Activated CD4-positive, alpha-beta memory T cell treated with anti-CD3 and anti-CD28 coated beads for 36 hours (primary cell): Measurements from ENCODE around the gene YKT6. TPM values are rescaled to one million over a fixed set of nuclear protein-coding genes. Genes with fewer than 3 reads are reported as not detected.

Experiments
- CTCF ChIA-PET: fragments of 350-600 bp; sonication (Branson Sonifier 250); formaldehyde crosslinking; loops from one replicate; lab custom pipeline; 2021; ENCODE audit warnings: antibody characterized with exemption, inconsistent platforms; lab: Charles Lee
- POLR2A ChIA-PET: fragments of 350-600 bp; sonication (Branson Sonifier 250); formaldehyde crosslinking; loops from one replicate; lab custom pipeline; 2021; ENCODE audit warnings: antibody characterized with exemption; lab: Charles Lee
- DNase-seq: peaks from one replicate; pipeline ENCODE4 v3.0.0-alpha.2; 2020
- H3K27ac Mint-ChIP-seq: one replicate; pipeline ENCODE4 v1.8.0; 2021; ENCODE audit warnings: mixed read lengths
- H3K27me3 Mint-ChIP-seq: one replicate; pipeline ENCODE4 v1.8.0; 2021; ENCODE audit warnings: mixed read lengths
- H3K36me3 Mint-ChIP-seq: one replicate; pipeline ENCODE4 v1.8.0; 2021; ENCODE audit warnings: mixed read lengths
- H3K4me1 Mint-ChIP-seq: one replicate; pipeline ENCODE4 v1.8.0; 2021; ENCODE audit warnings: low read depth, mixed read lengths
- H3K4me3 Mint-ChIP-seq: one replicate; pipeline ENCODE4 v1.8.0; 2021; ENCODE audit warnings: mild to moderate bottlenecking, mixed read lengths
- H3K9me3 Mint-ChIP-seq: one replicate; pipeline ENCODE4 v1.8.0; 2021; ENCODE audit warnings: mixed read lengths
- intact Hi-C: fragments of 100-400 bp; cut with micrococcal nuclease; formaldehyde crosslinking; loops from one replicate; pipeline ENCODE4 v1.15.1; 2023
- total RNA-seq, 2 experiments: library from RNA; stranded (reverse); gene quantifications; one replicate each; pipeline ENCODE4 v1.2.3, GENCODE V29; 2021

YKT6 gene
- total RNA-seq, 2 experiments from 2014 or later, result 57.0 to 60.4 TPM

DNA sequence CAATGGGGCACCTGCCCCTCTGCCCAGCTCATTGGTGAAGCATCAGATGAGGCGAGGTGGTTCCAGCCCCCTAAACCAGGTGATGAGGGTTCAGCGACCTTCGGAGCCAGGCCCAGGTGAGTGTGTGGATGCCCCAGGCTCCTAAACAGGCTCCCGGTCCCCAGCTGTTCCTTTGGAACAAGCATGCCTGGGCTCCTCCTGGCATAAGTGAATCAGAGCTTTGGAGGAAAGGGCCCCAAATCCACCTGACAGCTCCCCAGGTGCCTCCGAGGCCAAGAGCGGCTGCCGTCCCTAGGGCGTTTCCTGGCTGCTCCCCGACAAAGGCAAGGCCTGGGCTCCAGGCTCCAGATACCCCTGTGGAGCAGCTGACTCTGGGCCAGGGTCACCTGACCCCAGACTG is 61.3 kb downstream of the YKT6 start:
- H3K4me3 Mint-ChIP-seq, result no peak overlapping the region
- no peak for DNase-seq
- ChIA-PET CTCF (no interaction called here), POLR2A (no interaction called here)
- no peaks in the 10 kb centered on the region for H3K27me3 Mint-ChIP-seq
- H3K27ac Mint-ChIP-seq, result no peak overlapping the region
- intact Hi-C loops, result no loop called here
- H3K36me3 Mint-ChIP-seq, result no peaks in the 10 kb centered on the region
- H3K4me1 Mint-ChIP-seq, result peaks cover 37% of the 10 kb centered on the region
- H3K9me3 Mint-ChIP-seq, result no peaks in the 10 kb centered on the region

DNA sequence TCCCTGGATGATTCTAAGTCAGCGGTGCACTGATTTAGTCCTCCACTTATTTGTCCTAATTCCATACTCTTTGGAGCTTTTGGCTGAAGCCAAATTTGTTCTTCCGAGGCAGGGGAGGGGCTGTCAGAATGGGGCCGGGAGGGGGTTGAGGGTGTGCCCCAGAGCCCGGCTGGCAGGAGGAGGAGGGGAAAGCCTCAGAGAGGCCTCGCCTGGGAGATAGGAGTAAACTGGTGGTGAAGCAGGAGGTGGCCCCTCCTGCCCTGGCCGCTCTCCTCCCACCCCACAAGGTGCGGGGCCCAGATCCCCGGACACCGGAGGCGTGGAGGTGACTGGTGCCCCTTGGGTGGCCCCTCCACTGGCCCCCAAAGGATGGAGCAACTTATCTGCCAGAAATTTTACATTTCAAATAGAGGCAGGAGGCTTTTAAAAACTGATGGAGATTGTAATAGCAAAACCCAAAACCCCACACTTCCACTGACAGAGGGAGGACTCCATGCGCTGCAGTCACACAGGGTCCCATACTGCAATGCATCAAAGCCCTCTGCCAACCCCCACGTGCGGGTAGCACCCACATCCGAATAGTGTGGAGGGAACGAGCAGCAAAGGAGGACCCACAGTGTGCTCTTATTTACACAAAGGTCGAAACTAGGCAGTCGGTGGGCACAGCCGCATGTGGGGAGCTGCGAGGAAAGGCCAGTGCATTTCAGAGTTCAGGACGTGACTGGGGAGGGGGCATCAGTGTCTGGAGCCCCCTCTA is 62.7 kb downstream of the YKT6 start:
- intact Hi-C loops, result no loop called here
- DNase-seq, result no peak
- no peaks in the 10 kb centered on the region for H3K27me3 Mint-ChIP-seq
- POLR2A ChIA-PET, result no interaction called here
- CTCF ChIA-PET, result no interaction called here
- no peak overlapping the region for H3K27ac Mint-ChIP-seq
- H3K4me3 Mint-ChIP-seq, result no peak overlapping the region
- H3K36me3 Mint-ChIP-seq, result no peaks in the 10 kb centered on the region
- peaks cover 22% of the 10 kb centered on the region for H3K4me1 Mint-ChIP-seq
- no peaks in the 10 kb centered on the region for H3K9me3 Mint-ChIP-seq

Other genes with a start within 250 kb of the YKT6 start
- gene SPDYE1, start 203.1 kb upstream of the YKT6 start, total RNA-seq, result not detected
- gene DBNL, start 156.3 kb upstream of the YKT6 start, total RNA-seq, result 100 to 1,000 TPM; 128 to 129 TPM
- gene PGAM2, start 135.4 kb upstream of the YKT6 start, total RNA-seq, result under 1 TPM; 0.26 to 0.27 TPM
- 10 to 100 TPM; 32.5 to 32.7 TPM for gene POLM, start 118.4 kb upstream of the YKT6 start, total RNA-seq
- 1 to 10 TPM; 5.5 to 6.6 TPM for gene AEBP1, start 96.6 kb upstream of the YKT6 start, total RNA-seq
- 100 to 1,000 TPM; 189 to 212 TPM for gene POLD2, start 77.4 kb upstream of the YKT6 start, total RNA-seq
- gene MYL7, start 59.6 kb upstream of the YKT6 start, total RNA-seq, result not detected
- 1 to 10 TPM; 1.1 to 1.3 TPM for gene GCK, start 11.5 kb upstream of the YKT6 start, total RNA-seq
- gene CAMK2B, start 124.6 kb downstream of the YKT6 start, total RNA-seq, result under 1 TPM; 0.46 to 0.76 TPM